Stimulated activated naive CD4-positive, alpha-beta T cell (primary cell): Measurements from ENCODE around the gene MAG.

ENCODE experiments used
- DNase-seq, 6 experiments: peaks; one replicate each; lab custom pipeline; 2025; lab: John Stamatoyannopoulos, UW

MAG gene

DNA sequence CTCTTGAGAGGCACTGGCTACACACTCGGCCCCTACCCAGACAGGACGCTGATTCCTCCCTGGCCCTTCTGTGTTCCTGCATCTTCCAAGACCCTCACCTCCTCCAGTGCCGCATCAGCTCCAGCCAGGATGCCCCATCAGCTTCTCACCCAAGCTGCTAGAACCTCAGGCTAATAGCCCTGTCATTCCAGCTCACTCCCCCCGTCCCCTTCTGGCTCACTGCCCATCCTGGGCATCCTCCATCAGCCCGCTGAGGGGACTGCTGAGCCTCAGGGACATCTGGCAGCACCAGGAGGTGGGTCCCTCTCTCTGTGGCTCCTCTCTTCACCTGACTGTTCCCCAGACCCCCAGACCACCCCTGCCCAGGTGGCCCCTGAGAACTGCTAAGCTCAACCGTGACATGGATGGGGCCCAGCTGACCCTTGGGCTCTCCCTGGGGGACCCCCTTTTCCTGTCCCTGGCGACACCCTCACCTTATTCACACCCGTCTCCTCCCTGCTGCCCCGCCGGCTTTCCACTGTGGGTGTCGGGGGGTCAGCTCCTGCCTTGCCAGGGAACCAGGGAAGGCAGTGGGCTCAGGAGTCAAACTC, 71.1 kb downstream of the MAG start:
- DNase-seq = no peak
